Measurements from ENCODE around the gene SF1. TPM values are rescaled to one million over a fixed set of nuclear protein-coding genes. Genes with fewer than 3 reads are reported as not detected.

SF1 gene
- total and polyA plus RNA-seq, 9 of the 15 experiments (the other 6 are each of a cell fraction or from before 2014, with no cell fraction given), result 13.1 to 334 (median 111) TPM

GRCh38 chr11:64744544-64745188 is 33.7 kb downstream of the SF1 start (continued):
- TF ChIP-seq, protein P1, sequence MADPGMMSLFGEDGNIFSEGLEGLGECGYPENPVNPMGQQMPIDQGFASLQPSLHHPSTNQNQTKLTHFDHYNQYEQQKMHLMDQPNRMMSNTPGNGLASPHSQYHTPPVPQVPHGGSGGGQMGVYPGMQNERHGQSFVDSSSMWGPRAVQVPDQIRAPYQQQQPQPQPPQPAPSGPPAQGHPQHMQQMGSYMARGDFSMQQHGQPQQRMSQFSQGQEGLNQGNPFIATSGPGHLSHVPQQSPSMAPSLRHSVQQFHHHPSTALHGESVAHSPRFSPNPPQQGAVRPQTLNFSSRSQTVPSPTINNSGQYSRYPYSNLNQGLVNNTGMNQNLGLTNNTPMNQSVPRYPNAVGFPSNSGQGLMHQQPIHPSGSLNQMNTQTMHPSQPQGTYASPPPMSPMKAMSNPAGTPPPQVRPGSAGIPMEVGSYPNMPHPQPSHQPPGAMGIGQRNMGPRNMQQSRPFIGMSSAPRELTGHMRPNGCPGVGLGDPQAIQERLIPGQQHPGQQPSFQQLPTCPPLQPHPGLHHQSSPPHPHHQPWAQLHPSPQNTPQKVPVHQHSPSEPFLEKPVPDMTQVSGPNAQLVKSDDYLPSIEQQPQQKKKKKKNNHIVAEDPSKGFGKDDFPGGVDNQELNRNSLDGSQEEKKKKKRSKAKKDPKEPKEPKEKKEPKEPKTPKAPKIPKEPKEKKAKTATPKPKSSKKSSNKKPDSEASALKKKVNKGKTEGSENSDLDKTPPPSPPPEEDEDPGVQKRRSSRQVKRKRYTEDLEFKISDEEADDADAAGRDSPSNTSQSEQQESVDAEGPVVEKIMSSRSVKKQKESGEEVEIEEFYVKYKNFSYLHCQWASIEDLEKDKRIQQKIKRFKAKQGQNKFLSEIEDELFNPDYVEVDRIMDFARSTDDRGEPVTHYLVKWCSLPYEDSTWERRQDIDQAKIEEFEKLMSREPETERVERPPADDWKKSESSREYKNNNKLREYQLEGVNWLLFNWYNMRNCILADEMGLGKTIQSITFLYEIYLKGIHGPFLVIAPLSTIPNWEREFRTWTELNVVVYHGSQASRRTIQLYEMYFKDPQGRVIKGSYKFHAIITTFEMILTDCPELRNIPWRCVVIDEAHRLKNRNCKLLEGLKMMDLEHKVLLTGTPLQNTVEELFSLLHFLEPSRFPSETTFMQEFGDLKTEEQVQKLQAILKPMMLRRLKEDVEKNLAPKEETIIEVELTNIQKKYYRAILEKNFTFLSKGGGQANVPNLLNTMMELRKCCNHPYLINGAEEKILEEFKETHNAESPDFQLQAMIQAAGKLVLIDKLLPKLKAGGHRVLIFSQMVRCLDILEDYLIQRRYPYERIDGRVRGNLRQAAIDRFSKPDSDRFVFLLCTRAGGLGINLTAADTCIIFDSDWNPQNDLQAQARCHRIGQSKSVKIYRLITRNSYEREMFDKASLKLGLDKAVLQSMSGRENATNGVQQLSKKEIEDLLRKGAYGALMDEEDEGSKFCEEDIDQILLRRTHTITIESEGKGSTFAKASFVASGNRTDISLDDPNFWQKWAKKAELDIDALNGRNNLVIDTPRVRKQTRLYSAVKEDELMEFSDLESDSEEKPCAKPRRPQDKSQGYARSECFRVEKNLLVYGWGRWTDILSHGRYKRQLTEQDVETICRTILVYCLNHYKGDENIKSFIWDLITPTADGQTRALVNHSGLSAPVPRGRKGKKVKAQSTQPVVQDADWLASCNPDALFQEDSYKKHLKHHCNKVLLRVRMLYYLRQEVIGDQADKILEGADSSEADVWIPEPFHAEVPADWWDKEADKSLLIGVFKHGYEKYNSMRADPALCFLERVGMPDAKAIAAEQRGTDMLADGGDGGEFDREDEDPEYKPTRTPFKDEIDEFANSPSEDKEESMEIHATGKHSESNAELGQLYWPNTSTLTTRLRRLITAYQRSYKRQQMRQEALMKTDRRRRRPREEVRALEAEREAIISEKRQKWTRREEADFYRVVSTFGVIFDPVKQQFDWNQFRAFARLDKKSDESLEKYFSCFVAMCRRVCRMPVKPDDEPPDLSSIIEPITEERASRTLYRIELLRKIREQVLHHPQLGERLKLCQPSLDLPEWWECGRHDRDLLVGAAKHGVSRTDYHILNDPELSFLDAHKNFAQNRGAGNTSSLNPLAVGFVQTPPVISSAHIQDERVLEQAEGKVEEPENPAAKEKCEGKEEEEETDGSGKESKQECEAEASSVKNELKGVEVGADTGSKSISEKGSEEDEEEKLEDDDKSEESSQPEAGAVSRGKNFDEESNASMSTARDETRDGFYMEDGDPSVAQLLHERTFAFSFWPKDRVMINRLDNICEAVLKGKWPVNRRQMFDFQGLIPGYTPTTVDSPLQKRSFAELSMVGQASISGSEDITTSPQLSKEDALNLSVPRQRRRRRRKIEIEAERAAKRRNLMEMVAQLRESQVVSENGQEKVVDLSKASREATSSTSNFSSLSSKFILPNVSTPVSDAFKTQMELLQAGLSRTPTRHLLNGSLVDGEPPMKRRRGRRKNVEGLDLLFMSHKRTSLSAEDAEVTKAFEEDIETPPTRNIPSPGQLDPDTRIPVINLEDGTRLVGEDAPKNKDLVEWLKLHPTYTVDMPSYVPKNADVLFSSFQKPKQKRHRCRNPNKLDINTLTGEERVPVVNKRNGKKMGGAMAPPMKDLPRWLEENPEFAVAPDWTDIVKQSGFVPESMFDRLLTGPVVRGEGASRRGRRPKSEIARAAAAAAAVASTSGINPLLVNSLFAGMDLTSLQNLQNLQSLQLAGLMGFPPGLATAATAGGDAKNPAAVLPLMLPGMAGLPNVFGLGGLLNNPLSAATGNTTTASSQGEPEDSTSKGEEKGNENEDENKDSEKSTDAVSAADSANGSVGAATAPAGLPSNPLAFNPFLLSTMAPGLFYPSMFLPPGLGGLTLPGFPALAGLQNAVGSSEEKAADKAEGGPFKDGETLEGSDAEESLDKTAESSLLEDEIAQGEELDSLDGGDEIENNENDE (IDR thresholded peaks at IDR 0.05; ENCODE audit: low read depth, low read length), result no peak
- TF ChIP-seq TSC22D4 (tag; IDR thresholded peaks at IDR 0.05) (no peak), TEAD2 (tag; IDR thresholded peaks at IDR 0.05) (no peak), TAF1 (IDR thresholded peaks at IDR 0.05; ENCODE audit: control insufficient read depth, extremely low read depth, insufficient read depth, low read length, severe bottlenecking) (peak; percentile 2), MCM3 (IDR thresholded peaks at IDR 0.05) (no peak), ADNP (tag; IDR thresholded peaks at IDR 0.05) (0 out of 2 replicates have a peak, but pooled peaks have one; percentile 27), ZBTB17 (CRISPR knock-in tag; IDR thresholded peaks at IDR 0.05) (no peak), ILK (tag; IDR thresholded peaks at IDR 0.05; ENCODE audit: borderline replicate concordance, low read depth) (no peak), ETV5 (CRISPR knock-in tag; IDR thresholded peaks at IDR 0.05; ENCODE audit: low read depth) (no peak), SETDB1 (IDR thresholded peaks at IDR 0.05; ENCODE audit: low read length) (no peak), CHAMP1 (IDR thresholded peaks at IDR 0.05) (no peak), ZBED1 (IDR thresholded peaks at IDR 0.05) (no peak), CHD1 (IDR thresholded peaks at IDR 0.05; ENCODE audit: low read length) (no peak), SMARCA5 (IDR thresholded peaks at IDR 0.05) (no peak)

Data from K562 (cell line).